NOMO-1 treated with DMSO at 0.1 percent for 48 hours (cell line): ENCODE measurements around the gene ITGB4.
"Not testable (repeated sequence)": the region's sequence is repeated elsewhere in the genome, so short reads cannot be mapped to it uniquely, and the experiment has no call there.

Source experiments
- DNase-seq: peaks from one replicate; lab custom pipeline; 2025; ENCODE audit not compliant: unreplicated experiment; lab: John Stamatoyannopoulos, UW

Gene ITGB4

DNA sequence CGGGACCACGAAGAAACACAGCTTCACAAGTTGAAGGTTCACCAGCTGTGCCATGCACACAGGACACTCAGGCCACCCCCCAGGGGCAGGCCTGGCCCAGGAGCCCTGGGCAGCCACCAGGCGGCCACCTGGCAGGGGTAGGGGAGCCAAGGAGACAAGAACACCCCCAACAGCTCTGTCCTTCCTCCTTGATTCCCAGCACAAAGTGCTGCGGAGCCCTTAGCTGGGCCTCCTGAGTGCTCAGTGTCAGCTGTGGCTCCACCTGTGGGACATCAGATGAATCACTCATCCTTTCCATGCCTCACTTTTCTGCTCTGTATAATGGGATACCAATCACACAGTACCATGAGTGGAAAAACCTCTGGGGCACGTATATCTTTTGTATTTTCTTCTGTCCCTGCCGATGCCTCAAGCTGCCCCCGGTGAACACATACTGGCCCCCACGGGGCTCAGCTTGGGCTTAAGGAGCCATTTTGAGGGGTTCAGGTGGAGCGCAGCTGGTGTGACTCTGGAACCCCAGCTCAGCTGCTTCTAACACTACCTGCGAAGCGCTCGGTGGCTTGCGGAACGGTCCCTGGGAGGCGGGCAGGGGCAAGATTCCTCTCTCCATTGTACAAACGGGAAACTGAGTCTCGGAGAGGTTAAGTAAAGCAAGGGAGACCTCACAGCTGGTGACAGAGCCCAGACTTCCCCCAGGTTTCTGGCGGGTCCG is 31.7 kb downstream of the ITGB4 start:
- no peak for DNase-seq

DNA sequence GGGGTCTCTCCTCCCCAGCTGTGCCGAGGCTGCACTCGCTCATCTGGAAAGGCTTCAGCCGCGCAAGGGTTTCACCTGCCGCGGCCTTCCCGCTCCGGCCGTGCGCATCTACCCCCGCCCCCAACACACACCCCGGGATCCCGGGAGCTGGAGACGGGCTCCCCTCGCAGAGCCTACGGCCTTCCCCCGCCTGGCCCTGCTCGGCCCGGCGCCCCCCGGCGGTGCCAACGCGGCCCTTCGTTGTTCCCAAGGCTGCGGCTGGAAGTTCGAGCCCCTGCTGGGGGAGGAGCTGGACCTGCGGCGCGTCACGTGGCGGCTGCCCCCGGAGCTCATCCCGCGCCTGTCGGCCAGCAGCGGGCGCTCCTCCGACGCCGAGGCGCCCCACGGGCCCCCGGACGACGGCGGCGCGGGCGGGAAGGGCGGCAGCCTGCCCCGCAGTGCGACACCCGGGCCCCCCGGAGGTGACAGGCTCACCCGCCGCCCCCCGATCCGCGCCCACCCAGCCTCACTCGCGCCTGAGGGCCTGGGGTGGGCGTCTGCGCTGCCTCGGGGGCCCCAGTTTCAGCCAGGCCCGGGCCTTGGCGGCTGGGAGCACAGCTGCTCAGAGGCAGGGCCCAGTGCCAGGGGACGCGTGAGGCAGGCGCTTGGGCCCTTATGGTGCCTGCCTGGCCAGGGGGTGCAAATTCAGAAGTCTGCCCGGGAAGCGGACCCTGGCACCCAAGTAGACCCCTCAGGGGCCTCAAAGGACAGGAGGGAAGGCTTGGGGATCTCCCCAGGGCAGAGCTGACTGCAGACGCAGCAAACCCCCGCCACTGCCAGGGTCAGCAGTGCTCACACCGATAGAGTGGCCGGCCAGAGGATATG is 32.5 kb downstream of the ITGB4 start:
- peak; percentile 75 for DNase-seq

DNA sequence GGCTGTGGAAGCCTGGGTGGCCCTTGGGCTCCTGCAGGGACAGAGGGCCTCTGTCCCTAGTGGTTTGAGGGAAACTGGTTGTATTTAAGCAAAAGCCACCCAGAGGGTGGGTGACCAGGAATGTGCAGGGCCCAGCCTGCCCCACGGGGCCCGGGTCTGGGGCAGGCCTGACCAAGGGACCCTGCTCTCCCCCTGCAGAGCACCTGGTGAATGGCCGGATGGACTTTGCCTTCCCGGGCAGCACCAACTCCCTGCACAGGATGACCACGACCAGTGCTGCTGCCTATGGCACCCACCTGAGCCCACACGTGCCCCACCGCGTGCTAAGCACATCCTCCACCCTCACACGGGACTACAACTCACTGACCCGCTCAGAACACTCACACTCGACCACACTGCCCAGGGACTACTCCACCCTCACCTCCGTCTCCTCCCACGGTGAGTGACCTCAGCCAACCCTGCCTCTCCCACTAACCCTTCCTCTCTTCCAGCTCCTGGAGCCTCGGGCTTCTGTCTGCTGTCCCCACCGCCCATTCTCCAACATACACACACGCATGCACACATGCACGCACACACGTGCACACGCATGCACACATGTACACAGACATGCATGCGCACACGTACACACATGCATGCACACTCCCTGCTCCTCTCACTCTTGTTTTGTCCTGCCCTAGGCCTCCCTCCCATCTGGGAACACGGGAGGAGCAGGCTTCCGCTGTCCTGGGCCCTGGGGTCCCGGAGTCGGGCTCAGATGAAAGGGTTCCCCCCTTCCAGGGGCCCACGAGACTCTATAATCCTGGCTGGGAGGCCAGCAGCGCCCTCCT is 33.3 kb downstream of the ITGB4 start:
- no peak for DNase-seq

DNA sequence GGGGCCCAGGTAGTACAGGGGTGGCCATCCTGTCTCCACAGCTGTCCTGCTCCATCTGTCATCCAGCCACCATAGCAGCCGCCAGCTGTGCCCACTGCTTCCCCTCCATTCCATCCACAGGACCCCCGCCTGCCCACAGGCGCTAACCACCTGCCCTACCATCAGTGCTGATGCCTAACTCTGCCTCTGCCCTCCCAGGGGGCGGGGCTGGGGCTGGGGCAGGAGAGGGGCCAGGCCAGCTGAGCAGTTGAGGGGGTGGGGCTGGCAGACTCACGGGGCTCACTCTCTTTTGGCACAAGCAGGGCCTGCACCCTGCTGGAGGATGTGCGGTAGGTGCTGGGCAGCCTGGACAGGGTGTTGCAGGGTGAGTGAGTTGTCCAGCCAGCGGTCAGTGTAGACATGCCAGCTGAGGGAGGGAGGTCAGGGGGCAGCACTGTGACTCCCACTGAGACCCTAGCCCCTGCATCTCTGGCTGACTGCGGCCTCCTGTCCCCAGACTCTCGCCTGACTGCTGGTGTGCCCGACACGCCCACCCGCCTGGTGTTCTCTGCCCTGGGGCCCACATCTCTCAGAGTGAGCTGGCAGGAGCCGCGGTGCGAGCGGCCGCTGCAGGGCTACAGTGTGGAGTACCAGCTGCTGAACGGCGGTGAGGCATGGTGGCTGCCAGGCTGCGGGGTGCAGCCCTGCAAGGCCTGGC is 34.1 kb downstream of the ITGB4 start:
- DNase-seq, result no peak

- DNase-seq, result no peak
Observed at GRCh38 chr17:75755990-75756389, 34.7 kb downstream of the ITGB4 start.

DNA sequence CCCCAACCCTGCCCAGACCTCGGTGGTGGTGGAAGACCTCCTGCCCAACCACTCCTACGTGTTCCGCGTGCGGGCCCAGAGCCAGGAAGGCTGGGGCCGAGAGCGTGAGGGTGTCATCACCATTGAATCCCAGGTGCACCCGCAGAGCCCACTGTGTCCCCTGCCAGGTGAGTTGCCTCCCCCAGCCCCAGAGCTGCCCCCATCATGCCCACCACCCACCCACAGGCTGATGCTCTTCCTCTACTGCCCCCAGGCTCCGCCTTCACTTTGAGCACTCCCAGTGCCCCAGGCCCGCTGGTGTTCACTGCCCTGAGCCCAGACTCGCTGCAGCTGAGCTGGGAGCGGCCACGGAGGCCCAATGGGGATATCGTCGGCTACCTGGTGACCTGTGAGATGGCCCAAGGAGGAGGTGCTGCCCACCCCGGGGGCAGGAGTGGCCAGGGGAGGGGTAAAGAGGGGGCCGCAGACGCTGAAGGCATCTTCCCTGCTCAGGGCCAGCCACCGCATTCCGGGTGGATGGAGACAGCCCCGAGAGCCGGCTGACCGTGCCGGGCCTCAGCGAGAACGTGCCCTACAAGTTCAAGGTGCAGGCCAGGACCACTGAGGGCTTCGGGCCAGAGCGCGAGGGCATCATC is 35.3 kb downstream of the ITGB4 start:
- no peak for DNase-seq

DNA sequence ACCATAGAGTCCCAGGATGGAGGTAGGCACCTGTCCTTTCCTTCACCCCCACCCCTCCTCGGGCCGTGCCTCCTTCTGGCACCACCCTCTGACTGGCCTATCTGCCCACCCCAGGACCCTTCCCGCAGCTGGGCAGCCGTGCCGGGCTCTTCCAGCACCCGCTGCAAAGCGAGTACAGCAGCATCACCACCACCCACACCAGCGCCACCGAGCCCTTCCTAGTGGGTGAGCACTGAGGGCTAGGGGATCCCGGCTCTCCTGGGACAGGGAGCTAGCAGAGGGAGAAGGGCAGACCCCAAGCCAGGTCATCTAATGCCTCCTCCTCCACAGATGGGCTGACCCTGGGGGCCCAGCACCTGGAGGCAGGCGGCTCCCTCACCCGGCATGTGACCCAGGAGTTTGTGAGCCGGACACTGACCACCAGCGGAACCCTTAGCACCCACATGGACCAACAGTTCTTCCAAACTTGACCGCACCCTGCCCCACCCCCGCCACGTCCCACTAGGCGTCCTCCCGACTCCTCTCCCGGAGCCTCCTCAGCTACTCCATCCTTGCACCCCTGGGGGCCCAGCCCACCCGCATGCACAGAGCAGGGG is 35.9 kb downstream of the ITGB4 start:
- DNase-seq, result no peak

DNA sequence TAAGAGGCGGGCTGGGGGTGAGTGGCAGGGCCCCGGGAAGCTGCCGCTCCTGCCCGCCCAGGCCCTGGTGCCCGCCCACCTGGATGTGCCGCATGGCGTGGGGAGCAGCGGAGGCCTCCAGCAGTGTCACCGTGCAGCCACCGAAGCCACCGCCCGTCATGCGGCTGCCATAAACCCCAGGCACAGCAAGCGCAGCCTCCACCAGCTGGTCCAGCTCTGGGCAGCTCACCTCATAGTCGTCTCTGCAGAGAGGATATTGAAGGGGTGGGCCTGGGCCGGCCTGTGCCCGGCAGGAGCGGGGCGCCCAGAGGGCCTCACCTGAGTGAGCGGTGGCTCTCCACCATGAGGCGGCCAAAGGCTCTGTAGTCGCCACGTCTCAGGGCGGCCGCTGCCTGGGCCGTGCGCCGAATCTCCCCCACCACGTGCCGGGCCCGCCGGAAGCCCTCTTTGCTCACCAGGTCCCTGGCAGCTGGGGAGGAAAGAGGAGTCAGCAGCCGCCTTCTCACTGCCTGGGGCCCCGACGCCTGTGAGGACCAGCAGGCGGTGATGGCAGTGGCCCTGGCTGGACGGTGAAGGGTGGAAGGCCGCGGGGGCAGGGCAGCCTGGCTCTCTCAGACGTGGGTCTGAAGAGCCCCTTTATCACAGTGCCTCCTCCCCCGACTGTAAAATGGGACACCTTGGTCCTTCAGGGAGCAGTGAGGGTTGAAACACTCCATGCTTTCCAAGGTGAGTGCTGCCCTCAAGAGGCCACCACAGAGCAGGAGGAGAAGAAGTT is 37.1 kb downstream of the ITGB4 start:
- DNase-seq, result no peak

DNA sequence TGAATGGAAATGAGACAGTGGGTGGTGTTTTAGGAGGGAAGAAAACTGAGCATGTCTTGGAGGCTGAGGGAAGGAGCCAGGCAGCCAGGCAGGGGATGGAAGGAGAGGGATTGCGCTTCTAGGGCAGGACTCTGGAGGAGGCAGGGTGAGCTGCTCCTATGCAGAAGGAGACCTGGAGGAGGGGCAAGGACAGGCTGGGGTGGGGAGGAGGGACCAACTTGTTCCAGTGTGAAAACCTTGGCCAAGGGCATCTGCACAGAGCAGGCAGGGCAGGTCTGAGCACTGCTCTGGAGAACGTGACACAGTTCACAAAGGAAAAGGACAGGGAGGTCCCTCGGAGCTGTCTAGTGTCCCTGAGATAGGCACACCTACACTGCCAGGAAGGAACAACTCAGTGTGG is 38.2 kb downstream of the ITGB4 start:
- DNase-seq, result no peak

DNA sequence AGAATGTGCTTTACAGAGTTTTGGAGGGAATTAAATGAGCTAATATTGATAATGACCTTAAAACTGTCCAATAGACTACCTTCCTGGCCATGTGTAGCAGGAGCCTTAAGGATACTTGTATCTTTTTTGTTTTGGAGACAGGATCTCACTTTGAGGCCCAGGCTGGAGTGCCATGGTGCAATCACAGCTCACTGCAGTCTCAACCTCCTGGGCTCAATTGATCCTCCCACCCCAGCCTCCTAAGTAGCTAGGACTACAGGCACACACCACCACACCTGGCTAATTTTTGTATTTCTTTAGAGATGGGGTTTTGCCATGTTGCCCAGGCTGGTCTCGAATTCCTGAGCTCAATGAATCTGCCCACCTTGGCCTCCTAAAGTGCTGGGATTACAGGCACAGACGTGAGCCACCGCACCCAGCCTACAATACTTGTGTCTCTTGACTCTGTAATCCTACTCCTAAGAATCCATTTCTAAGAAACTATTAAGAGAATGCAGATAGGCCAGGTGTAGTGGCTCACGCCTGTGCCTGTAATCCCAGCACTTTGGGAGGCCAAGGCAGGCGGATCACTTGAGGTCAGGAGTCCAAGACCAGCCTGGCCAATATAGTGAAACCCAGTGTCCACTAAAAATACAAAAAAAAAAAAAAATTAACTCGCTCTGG is 38.9 kb downstream of the ITGB4 start:
- DNase-seq, result not testable (repeated sequence)

GRCh38 chr17:75762513-75763268 is 41.4 kb downstream of the ITGB4 start:
- no peak for DNase-seq

DNA sequence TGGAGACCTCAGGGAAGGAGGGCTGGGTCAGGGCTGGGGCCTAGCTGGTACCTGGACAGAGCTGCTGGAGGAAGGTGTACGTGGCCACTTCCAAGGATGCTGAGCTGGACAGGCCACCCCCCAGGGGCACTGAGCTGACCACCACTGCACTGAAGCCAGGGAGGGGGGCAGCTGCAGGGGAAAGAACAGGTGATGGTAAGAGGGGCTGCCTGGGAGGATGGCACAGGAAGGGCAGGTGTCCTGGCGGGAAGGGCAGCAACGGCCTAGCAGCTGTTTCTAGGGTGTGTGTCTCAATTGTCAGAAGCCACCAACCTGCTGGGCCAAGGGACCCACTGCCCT is 42.0 kb downstream of the ITGB4 start:
- DNase-seq, result no peak

- no peak for DNase-seq
Observed at GRCh38 chr17:75763613-75764416, 42.6 kb downstream of the ITGB4 start.

- no peak for DNase-seq
Observed at GRCh38 chr17:75764417-75764710, 43.1 kb downstream of the ITGB4 start.

GRCh38 chr17:75764711-75765421 is 43.6 kb downstream of the ITGB4 start, which contains the start of gene GALK1:
GALK1 (minus strand) TSS chr17:75765192; CDS start chr17:75765136, 56 bp downstream.
- DNase-seq, result peak; percentile 68

DNA sequence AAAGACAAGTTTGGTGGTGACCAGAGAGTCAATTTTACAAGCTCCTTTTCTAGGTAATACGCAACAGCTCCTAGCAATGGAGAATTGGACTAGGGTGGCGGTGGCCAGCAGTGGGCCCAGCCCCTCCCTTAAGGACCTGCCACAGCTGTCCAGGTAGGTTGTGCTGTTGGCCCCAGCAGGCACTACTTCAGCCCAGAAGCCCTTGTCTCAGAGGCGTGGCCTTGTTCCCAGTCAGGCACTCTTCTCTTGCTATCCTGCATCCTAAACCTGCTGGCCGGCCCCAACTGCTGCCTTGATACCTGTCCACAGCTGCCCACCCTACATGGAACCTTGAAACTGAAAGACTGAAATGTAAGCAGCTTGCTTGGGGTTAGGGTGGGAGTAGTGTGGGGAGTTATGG is 44.7 kb downstream of the ITGB4 start:
- no peak for DNase-seq

DNA sequence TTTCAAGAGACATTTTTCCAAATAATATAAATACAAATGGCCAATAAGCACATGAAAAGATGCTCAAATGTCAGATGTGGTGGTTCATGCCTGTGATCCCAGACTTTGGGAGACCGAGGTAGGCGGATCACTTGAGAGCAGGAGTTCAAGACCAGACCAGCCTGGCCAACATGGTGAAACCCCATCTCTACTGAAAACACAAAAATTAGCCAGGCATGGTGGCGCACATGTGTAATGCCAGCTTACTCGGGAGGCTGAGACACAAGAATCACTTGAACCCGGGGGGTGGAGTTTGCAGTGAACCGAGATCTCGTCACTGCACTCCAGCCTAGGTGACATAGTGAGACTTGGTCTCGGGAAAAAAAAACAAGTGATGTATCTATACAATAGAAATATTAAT is 46.6 kb downstream of the ITGB4 start:
- DNase-seq, result no peak
